Mesenchymal stem cell (in vitro differentiated cells and primary cell): ENCODE data around the gene DNER.
A peak's percentile ranks its signal among the peaks of the same experiment; 100 is the strongest.

Source experiments
- DNase-seq: peaks from one replicate; pipeline ENCODE4 v3.0.0-alpha.2; 2013
- H2AFZ ChIP-seq: one replicate; pipeline ENCODE4 v1.6.1; 2013; ENCODE audit warnings: low read depth, mild to moderate bottlenecking, control low read depth, inconsistent platforms, low read length, moderate library complexity
- H2AK5ac ChIP-seq: 2 replicates; pipeline ENCODE4 v1.6.1; 2013; ENCODE audit warnings: low read length, moderate library complexity, mild to moderate bottlenecking, inconsistent platforms; ENCODE audit not compliant: severe bottlenecking
- H2BK120ac ChIP-seq: one replicate; pipeline ENCODE4 v1.6.1; 2013; ENCODE audit warnings: low read depth, mild to moderate bottlenecking, inconsistent platforms, low read length, moderate library complexity
- H2BK12ac ChIP-seq, 2 experiments: one replicate each; pipeline ENCODE4 v1.6.1; 2013; ENCODE audit warnings: inconsistent platforms in 2 of 2, low read length in 2 of 2, mild to moderate bottlenecking in 2 of 2, moderate library complexity in 2 of 2, control low read depth in 1 of 2
- H2BK15ac ChIP-seq: one replicate; pipeline ENCODE4 v1.6.1; 2013; ENCODE audit warnings: mild to moderate bottlenecking, low read depth, inconsistent platforms; ENCODE audit not compliant: poor library complexity, severe bottlenecking
- H2BK5ac ChIP-seq: 2 replicates; pipeline ENCODE4 v1.6.1; 2013; ENCODE audit warnings: low read depth, mild to moderate bottlenecking, low read length, control low read depth, inconsistent platforms; ENCODE audit not compliant: poor library complexity, severe bottlenecking
- H3K14ac ChIP-seq, 2 experiments: one replicate each; pipeline ENCODE4 v1.6.1; 2013; ENCODE audit warnings: inconsistent platforms in 2 of 2, low read length in 2 of 2, control low read depth in 1 of 2, mild to moderate bottlenecking in 1 of 2, moderate library complexity in 1 of 2
- H3K18ac ChIP-seq, 2 experiments: one replicate each; pipeline ENCODE4 v1.6.1; 2013; ENCODE audit warnings: inconsistent platforms in 2 of 2, low read length in 2 of 2, control low read depth in 1 of 2, low read depth in 1 of 2, mild to moderate bottlenecking in 1 of 2
- H3K23ac ChIP-seq, 2 experiments: one replicate each; pipeline ENCODE4 v1.6.1; 2013; ENCODE audit warnings: inconsistent platforms in 2 of 2, low read length in 2 of 2, mild to moderate bottlenecking in 2 of 2, moderate library complexity in 2 of 2, control low read depth in 1 of 2
- H3K27ac ChIP-seq: 2 replicates; pipeline ENCODE4 v1.5.1; 2013; ENCODE audit warnings: mild to moderate bottlenecking, moderate library complexity, low read length, control low read depth, inconsistent platforms; ENCODE audit not compliant: poor library complexity, severe bottlenecking
- H3K27me3 ChIP-seq, 2 experiments: 2 replicates each; pipeline versions ENCODE4 v1.6.1 to v1.7.0; 2013; ENCODE audit warnings: low read length in 2 of 2, mild to moderate bottlenecking in 2 of 2, moderate library complexity in 2 of 2, control low read depth in 1 of 2, inconsistent platforms in 1 of 2; ENCODE audit not compliant: control insufficient read depth in 1 of 2, insufficient read depth in 1 of 2
- H3K36me3 ChIP-seq, 2 experiments: 2 replicates each; pipeline versions ENCODE4 v1.6.1 to v1.7.0; 2013; ENCODE audit warnings: low read length in 2 of 2, control low read depth in 1 of 2, inconsistent platforms in 1 of 2, low read depth in 1 of 2, mild to moderate bottlenecking in 1 of 2; ENCODE audit not compliant: insufficient read depth in 2 of 2, control insufficient read depth in 1 of 2
- H3K4ac ChIP-seq, 2 experiments: one replicate each; pipeline ENCODE4 v1.6.1; 2013; ENCODE audit warnings: inconsistent platforms in 2 of 2, low read length in 2 of 2, mild to moderate bottlenecking in 2 of 2, moderate library complexity in 2 of 2, control low read depth in 1 of 2, low read depth in 1 of 2
- H3K4me1 ChIP-seq: 2 replicates; pipeline ENCODE4 v1.6.1; 2013; ENCODE audit warnings: low read depth, low read length, control low read depth; ENCODE audit not compliant: control insufficient read depth, insufficient read depth
- H3K4me2 ChIP-seq: 2 replicates; pipeline ENCODE4 v1.6.1; 2013; ENCODE audit warnings: low read length, mild to moderate bottlenecking, inconsistent platforms; ENCODE audit not compliant: poor library complexity, severe bottlenecking
- H3K4me3 ChIP-seq, 2 experiments: 2 replicates each; pipeline versions ENCODE4 v1.5.1 to v1.7.0; 2013; ENCODE audit warnings: low read length in 2 of 2, mild to moderate bottlenecking in 2 of 2, control low read depth in 1 of 2, low read depth in 1 of 2; ENCODE audit not compliant: insufficient read depth in 1 of 2
- H3K79me1 ChIP-seq: replicated peaks from 2 replicates; pipeline ENCODE4 v1.6.1; 2013; ENCODE audit warnings: mild to moderate bottlenecking, control low read depth, low read length, inconsistent platforms; ENCODE audit not compliant: poor library complexity, severe bottlenecking
- H3K9ac ChIP-seq: 2 replicates; pipeline ENCODE4 v1.7.0; 2013; ENCODE audit warnings: mild to moderate bottlenecking, low read length, moderate library complexity
- H3K9me3 ChIP-seq: 2 replicates; pipeline ENCODE4 v1.7.0; 2013; ENCODE audit warnings: mild to moderate bottlenecking, low read length; ENCODE audit not compliant: control insufficient read depth
- H4K8ac ChIP-seq: one replicate; pipeline ENCODE4 v1.6.1; 2013; ENCODE audit warnings: inconsistent platforms, mild to moderate bottlenecking, low read length, moderate library complexity
- H4K91ac ChIP-seq: one replicate; pipeline ENCODE4 v1.6.1; 2013; ENCODE audit warnings: mild to moderate bottlenecking, low read length, inconsistent platforms
- WGBS: methylation state at CpG from one replicate; pipeline ENCODE4 v1.1.7; 2013; ENCODE audit warnings: mixed read lengths; 5-methylcytosine and 5-hydroxymethylcytosine counted together

The DNER gene

GRCh38 chr2:229462112-229462511 lies 252.2 kb downstream of the DNER start:
- Histone ChIP-seq H3K27me3 (no peaks in the 10 kb centered on the region), H2BK120ac (no peak overlapping the region), H3K79me1 (no peaks in the 10 kb centered on the region), H4K8ac (no peak overlapping the region), H3K4ac (no peak overlapping the region), H2AK5ac (no peak overlapping the region), H3K36me3 (no peaks in the 10 kb centered on the region), H2BK15ac (no peak overlapping the region), H3K4me3 (no peak overlapping the region), H2BK5ac (no peak overlapping the region), H3K9me3 (no peaks in the 10 kb centered on the region), H3K4me1 (no peaks in the 10 kb centered on the region), H3K4me2 (no peak overlapping the region), H3K9ac (no peak overlapping the region), H2BK12ac (no peak overlapping the region), H3K27ac (no peak overlapping the region), H3K14ac (no peak overlapping the region), H2AFZ (no peak overlapping the region), H4K91ac (no peak overlapping the region), H3K18ac (no peak overlapping the region), H3K23ac (no peak overlapping the region)
- no peak for DNase-seq

- no peaks in the 10 kb centered on the region for H3K9me3 ChIP-seq
- H2AK5ac ChIP-seq: no peak overlapping the region
- peaks cover 2% of the 10 kb centered on the region for H3K4me1 ChIP-seq
- H3K27me3 ChIP-seq: no peaks in the 10 kb centered on the region
- H4K8ac ChIP-seq: no peak overlapping the region
- H2BK120ac ChIP-seq: no peak overlapping the region
- WGBS: 76% methylated on average over 6 of the region's 6 CpGs
- H3K4ac ChIP-seq: no peak overlapping the region
- H2BK15ac ChIP-seq: no peak overlapping the region
- peak overlapping the region in 1 of 2 experiments; percentile 42 for H3K23ac ChIP-seq
- H3K27ac ChIP-seq: no peak overlapping the region
- peak overlapping the region in 1 of 2 experiments; percentile 57 for H3K18ac ChIP-seq
- H3K36me3 ChIP-seq: no peaks in the 10 kb centered on the region
- H3K4me3 ChIP-seq: no peak overlapping the region
- no peaks in the 10 kb centered on the region for H3K79me1 ChIP-seq
- no peak overlapping the region for H3K9ac ChIP-seq
- no peak overlapping the region for H3K4me2 ChIP-seq
- no peak overlapping the region for H3K14ac ChIP-seq
- DNase-seq: no peak
- no peak overlapping the region for H4K91ac ChIP-seq
- peak overlapping the region in 1 of 2 experiments; percentile 86 for H2BK12ac ChIP-seq
- H2BK5ac ChIP-seq: no peak overlapping the region
- no peak overlapping the region for H2AFZ ChIP-seq
These were observed 258.3 kb downstream of the DNER start for GRCh38 chr2:229456091-229456490.

DNA sequence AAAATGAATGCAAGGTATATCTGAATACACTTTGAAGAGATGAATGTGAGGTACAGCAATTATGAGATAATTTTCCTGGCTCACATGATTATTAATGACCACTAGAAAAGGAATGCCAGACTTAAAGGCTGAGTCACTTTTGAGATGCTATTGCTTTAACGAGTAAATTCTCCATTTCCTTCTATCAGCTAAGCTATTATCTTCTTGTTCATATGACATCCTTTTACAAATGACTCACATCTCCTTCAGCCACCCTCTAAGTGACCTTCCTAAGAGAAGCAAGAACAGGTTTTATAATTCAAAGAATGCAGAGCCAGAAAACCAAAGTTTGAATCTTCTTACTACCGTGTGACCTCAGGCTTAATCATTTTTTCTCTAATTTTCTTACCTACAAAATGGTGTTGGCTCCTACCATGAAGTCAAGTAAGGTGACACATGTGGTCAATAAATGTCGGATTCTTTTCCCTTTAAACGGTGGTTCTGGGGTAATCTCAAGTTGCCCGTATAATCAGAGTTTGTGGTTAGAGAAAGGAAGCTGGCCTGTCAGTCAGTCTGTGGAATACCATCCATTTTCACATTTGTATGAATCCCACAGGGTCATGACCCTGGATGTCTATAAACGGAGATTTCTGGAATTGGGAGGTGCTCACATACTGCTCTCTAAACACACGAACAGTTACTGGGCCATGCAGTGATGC lies 259.3 kb downstream of the DNER start:
- H2BK5ac ChIP-seq: no peak overlapping the region
- WGBS: 27% methylated on average over 7 of the region's 7 CpGs
- H3K36me3 ChIP-seq: no peaks in the 10 kb centered on the region
- peak; percentile 81 for DNase-seq
- no peak overlapping the region for H3K14ac ChIP-seq
- H3K18ac ChIP-seq: peak overlapping the region in 1 of 2 experiments; percentile 57
- H4K8ac ChIP-seq: no peak overlapping the region
- no peak overlapping the region for H2AFZ ChIP-seq
- H2BK120ac ChIP-seq: no peak overlapping the region
- H2AK5ac ChIP-seq: no peak overlapping the region
- H2BK12ac ChIP-seq: peak overlapping the region; percentile 66 to 83
- no peak overlapping the region for H2BK15ac ChIP-seq
- peak overlapping the region; percentile 59 for H3K27ac ChIP-seq
- H3K23ac ChIP-seq: no peak overlapping the region
- peak overlapping the region; percentile 53 for H3K9ac ChIP-seq
- no peaks in the 10 kb centered on the region for H3K27me3 ChIP-seq
- H3K79me1 ChIP-seq: no peaks in the 10 kb centered on the region
- no peak overlapping the region for H3K4me2 ChIP-seq
- H3K4me1 ChIP-seq: peaks cover 2% of the 10 kb centered on the region
- no peak overlapping the region for H4K91ac ChIP-seq
- no peaks in the 10 kb centered on the region for H3K9me3 ChIP-seq
- H3K4me3 ChIP-seq: no peak overlapping the region
- H3K4ac ChIP-seq: no peak overlapping the region

DNA sequence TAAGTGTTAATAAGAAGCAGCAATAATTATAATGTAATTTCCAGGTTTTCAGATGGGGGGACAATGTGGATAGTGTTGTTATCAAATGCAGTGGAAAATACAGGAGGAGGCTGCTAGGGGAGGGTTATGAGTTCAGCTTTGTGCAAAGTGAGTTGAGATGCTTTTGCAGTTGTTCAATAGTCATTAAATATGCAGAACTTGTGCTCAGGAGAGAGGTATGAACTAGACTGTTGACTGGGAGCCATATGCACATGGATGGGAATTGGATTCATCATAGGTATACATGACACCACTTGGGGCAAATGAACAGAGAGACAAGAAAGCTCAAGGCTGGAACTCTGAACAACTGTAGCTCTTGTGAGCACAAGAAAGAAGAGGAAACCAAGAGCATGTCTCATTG lies 261.1 kb downstream of the DNER start:
- no peak overlapping the region for H2BK12ac ChIP-seq

More for the DNA sequence above, 261.1 kb downstream of the DNER start:
- no peak overlapping the region for H2AFZ ChIP-seq
- no peak overlapping the region for H3K27ac ChIP-seq
- no peak overlapping the region for H3K18ac ChIP-seq
- no peak overlapping the region for H2BK15ac ChIP-seq
- H4K91ac ChIP-seq: no peak overlapping the region
- H2AK5ac ChIP-seq: no peak overlapping the region
- H3K79me1 ChIP-seq: no peaks in the 10 kb centered on the region
- no peak overlapping the region for H2BK5ac ChIP-seq
- no peak overlapping the region for H3K4me2 ChIP-seq
- no peak overlapping the region for H3K4ac ChIP-seq
- DNase-seq: no peak
- no peak overlapping the region for H4K8ac ChIP-seq
- peaks cover 2% of the 10 kb centered on the region for H3K4me1 ChIP-seq
- H3K27me3 ChIP-seq: no peaks in the 10 kb centered on the region
- H3K9me3 ChIP-seq: no peaks in the 10 kb centered on the region
- no peak overlapping the region for H2BK120ac ChIP-seq
- no peak overlapping the region for H3K4me3 ChIP-seq
- no peaks in the 10 kb centered on the region for H3K36me3 ChIP-seq
- no peak overlapping the region for H3K9ac ChIP-seq
- no peak overlapping the region for H3K14ac ChIP-seq
- no peak overlapping the region for H3K23ac ChIP-seq
